SK-N-SH (cell line): ENCODE data around the gene KIAA1549.
"Not testable (repeated sequence)": the region's sequence is repeated elsewhere in the genome, so short reads cannot be mapped to it uniquely, and the experiment has no call there.

Source experiments
- CTCF ChIP-seq: fragments of 200-600 bp; sonication (generic); IDR thresholded peaks from 2 replicates; pipeline ENCODE4 v1.6.1; 2017; ENCODE audit warnings: antibody characterized with exemption, mild to moderate bottlenecking, moderate library complexity
- POLR2AphosphoS5 ChIP-seq: IDR thresholded peaks from 2 replicates; pipeline ENCODE4 v1.6.1; 2012; ENCODE audit warnings: low read depth, low read length
- TCF12 ChIP-seq: IDR thresholded peaks from 2 replicates; pipeline ENCODE4 v1.4.0; 2012

DNA sequence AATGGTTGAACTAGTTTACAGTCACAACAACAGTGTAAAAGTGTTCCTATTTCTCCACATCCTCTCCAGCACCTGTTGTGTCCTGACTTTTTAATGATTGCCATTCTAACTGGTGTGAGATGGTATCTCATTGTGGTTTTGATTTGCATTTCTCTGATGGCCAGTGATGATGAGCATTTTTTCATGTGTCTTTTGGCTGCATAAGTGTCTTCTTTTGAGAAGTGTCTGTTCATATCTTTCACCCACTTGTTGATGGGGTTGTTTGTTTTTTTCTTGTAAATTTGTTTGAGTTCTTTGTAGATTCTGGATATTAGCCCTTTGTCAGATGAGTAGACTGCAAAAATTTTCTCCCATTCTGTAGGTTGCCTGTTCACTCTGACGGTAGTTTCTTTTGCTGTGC, 40.6 kb downstream of the KIAA1549 start:
- not testable (repeated sequence) for TF ChIP-seq TCF12, CTCF, POLR2AphosphoS5
